Fibroblast of lung (primary cell): ENCODE results near the gene IL1RN. TPM values are rescaled to one million over a fixed set of nuclear protein-coding genes. Genes with fewer than 3 reads are reported as not detected.

ENCODE experiments used
- DNase-seq, 2 donors: peaks; one replicate each; pipeline versions ENCODE4 v3.0.0 to v3.0.0-alpha.2; 2010; ENCODE audit warnings: low read depth in 2 of 2
- H2AFZ ChIP-seq: 2 replicates; pipeline ENCODE4 v1.5.1; 2012; ENCODE audit warnings: low read length, control low read depth, inconsistent platforms
- H3K27ac ChIP-seq: 2 replicates; pipeline ENCODE4 v1.5.1; 2011; ENCODE audit warnings: low read length, control low read depth; ENCODE audit not compliant: insufficient read depth
- H3K27me3 ChIP-seq: 2 replicates; pipeline ENCODE4 v1.5.1; 2011; ENCODE audit warnings: mild to moderate bottlenecking, low read length; ENCODE audit not compliant: control insufficient read depth, insufficient read depth
- H3K36me3 ChIP-seq: 2 replicates; pipeline ENCODE4 v1.5.1; 2011; ENCODE audit warnings: low read length; ENCODE audit not compliant: control insufficient read depth, insufficient read depth
- H3K4me1 ChIP-seq: 2 replicates; pipeline ENCODE4 v1.5.1; 2011; ENCODE audit warnings: low read length; ENCODE audit not compliant: control insufficient read depth, insufficient read depth; ENCODE audit errors: extremely low read depth
- H3K4me2 ChIP-seq: 2 replicates; pipeline ENCODE4 v1.5.1; 2011; ENCODE audit warnings: low read length, control low read depth; ENCODE audit not compliant: insufficient read depth; ENCODE audit errors: extremely low read depth
- H3K4me3 ChIP-seq, 4 experiments: fragments of 200-600 bp in 1 of 4; sonication (generic) in 1 of 4; replicated peaks in 1 of 4; 2 replicates each; pipeline ENCODE4 v1.5.1; 2011 to 2016; ENCODE audit warnings: low read length in 4 of 4, low read depth in 3 of 4, mild to moderate bottlenecking in 3 of 4, control low read depth in 2 of 4, inconsistent platforms in 1 of 4, mixed read lengths in 1 of 4; ENCODE audit not compliant: insufficient read depth in 1 of 4; ENCODE audit errors: control extremely low read depth in 1 of 4
- H3K79me2 ChIP-seq: 2 replicates; pipeline ENCODE4 v1.5.1; 2012; ENCODE audit warnings: mild to moderate bottlenecking, low read length, inconsistent platforms; ENCODE audit not compliant: control insufficient read depth, insufficient read depth
- H3K9ac ChIP-seq: 2 replicates; pipeline ENCODE4 v1.5.1; 2011; ENCODE audit warnings: mild to moderate bottlenecking, low read length, control low read depth; ENCODE audit not compliant: insufficient read depth
- H3K9me3 ChIP-seq: 2 replicates; pipeline ENCODE4 v1.5.1; 2012; ENCODE audit warnings: low read depth, low read length; ENCODE audit not compliant: control insufficient read depth, insufficient read depth
- H4K20me1 ChIP-seq: 2 replicates; pipeline ENCODE4 v1.5.1; 2011; ENCODE audit warnings: low read length; ENCODE audit not compliant: control insufficient read depth, insufficient read depth; ENCODE audit errors: extremely low read depth
- EZH2 ChIP-seq: IDR thresholded peaks from 2 replicates; pipeline ENCODE4 v1.5.1; 2012; ENCODE audit warnings: low read length, control low read depth, mild to moderate bottlenecking; ENCODE audit errors: missing control alignments
- polyA minus RNA-seq: library from RNA; depleted of rRNA, polyadenylated mRNA; stranded (reverse); fragments of >200 nt; gene quantifications from 2 replicates; pipeline ENCODE4 v1.2.3, GENCODE V29; 2011; ENCODE audit warnings: low replicate concordance
- polyA plus RNA-seq, 2 donors: library from polyadenylated mRNA; depleted of rRNA in 1 of 2; stranded (reverse) in 1 of 2; unstranded in 1 of 2; fragments of >200 nt; gene quantifications; 2 replicates each; pipeline ENCODE4 v1.2.1, GENCODE V29; 2011 to 2012; ENCODE audit warnings: missing spikeins in 1 of 2
- total RNA-seq: library from RNA; depleted of rRNA; stranded (reverse); fragments of >200 nt; gene quantifications from 2 replicates; pipeline ENCODE4 v1.2.1, GENCODE V29; 2014
- TF ChIP-seq, protein P1 (sequence below), 2 donors: IDR thresholded peaks in 1 of 2; conservative IDR thresholded peaks in 1 of 2; 1 replicate in 1 of 2; 2 replicates in 1 of 2; pipeline ENCODE4 v1.5.1; 2011 to 2012; ENCODE audit warnings: low read length in 2 of 2, control low read depth in 1 of 2, inconsistent platforms in 1 of 2, low read depth in 1 of 2, mild to moderate bottlenecking in 1 of 2

IL1RN gene, protein sequence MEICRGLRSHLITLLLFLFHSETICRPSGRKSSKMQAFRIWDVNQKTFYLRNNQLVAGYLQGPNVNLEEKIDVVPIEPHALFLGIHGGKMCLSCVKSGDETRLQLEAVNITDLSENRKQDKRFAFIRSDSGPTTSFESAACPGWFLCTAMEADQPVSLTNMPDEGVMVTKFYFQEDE
- total RNA-seq, result not detected in 2 replicates
- polyA plus RNA-seq, result 0.06 and 0.36 TPM in 2 replicates
- 0.32 TPM in 1 of 2 replicates, not detected in the other for polyA plus RNA-seq (2012)
- not detected in 2 replicates for polyA minus RNA-seq

DNA sequence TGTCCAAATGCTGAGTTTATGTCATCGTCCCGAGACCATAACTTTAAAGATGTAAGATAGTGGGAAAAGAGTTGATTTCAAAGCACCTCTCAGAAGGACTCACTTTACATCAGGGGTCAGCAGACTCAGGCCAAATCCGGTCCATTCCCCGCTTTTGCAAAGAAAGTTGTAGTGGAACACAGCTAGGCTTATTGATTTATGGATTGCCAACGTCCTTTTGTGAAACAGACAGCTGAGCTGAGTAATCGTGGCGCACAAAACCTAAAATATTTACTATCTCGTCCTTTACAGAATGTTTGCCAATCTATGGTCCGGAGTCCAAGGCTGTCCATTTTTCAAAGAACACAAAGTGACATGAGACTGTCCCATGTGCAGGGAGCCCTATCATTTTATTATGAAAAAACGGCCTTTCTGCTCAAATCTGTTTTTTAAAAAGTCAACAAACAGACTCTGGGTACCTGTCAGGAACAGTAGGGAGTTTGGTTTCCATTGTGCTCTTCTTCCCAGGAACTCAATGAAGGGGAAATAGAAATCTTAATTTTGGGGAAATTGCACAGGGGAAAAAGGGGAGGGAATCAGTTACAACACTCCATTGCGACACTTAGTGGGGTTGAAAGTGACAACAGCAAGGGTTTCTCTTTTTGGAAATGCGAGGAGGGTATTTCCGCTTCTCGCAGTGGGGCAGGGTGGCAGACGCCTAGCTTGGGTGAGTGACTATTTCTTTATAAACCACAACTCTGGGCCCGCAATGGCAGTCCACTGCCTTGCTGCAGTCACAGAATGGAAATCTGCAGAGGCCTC lies at the start of gene IL1RN:
Gene IL1RN (plus strand): TSS at position 754 of the 801 bp plus-strand sequence. CDS start 27 bp downstream, at position 781.
- H3K9ac ChIP-seq, result no peak within 1 kb of the TSS
- H2AFZ ChIP-seq, result no peak within 1 kb of the TSS
- TF ChIP-seq, protein P1, sequence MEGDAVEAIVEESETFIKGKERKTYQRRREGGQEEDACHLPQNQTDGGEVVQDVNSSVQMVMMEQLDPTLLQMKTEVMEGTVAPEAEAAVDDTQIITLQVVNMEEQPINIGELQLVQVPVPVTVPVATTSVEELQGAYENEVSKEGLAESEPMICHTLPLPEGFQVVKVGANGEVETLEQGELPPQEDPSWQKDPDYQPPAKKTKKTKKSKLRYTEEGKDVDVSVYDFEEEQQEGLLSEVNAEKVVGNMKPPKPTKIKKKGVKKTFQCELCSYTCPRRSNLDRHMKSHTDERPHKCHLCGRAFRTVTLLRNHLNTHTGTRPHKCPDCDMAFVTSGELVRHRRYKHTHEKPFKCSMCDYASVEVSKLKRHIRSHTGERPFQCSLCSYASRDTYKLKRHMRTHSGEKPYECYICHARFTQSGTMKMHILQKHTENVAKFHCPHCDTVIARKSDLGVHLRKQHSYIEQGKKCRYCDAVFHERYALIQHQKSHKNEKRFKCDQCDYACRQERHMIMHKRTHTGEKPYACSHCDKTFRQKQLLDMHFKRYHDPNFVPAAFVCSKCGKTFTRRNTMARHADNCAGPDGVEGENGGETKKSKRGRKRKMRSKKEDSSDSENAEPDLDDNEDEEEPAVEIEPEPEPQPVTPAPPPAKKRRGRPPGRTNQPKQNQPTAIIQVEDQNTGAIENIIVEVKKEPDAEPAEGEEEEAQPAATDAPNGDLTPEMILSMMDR (conservative IDR thresholded peaks at IDR 0.05 in 1 of 2, IDR thresholded peaks at IDR 0.05 in 1 of 2; ENCODE audit: low read depth in 1 of 2, low read length in 2 of 2), result no peak
- no peak for TF ChIP-seq EZH2
- no peak for DNase-seq
- peaks cover 2% of the 10 kb centered on the region for H3K27me3 ChIP-seq
- no peak within 1 kb of the TSS for H3K4me2 ChIP-seq
- no peaks in the 10 kb centered on the region for H4K20me1 ChIP-seq
- no peaks in the 10 kb centered on the region for H3K36me3 ChIP-seq
- H3K27ac ChIP-seq, result no peak within 1 kb of the TSS
- H3K4me1 ChIP-seq, result no peaks in the 10 kb centered on the region
- no peaks in the 10 kb centered on the region for H3K9me3 ChIP-seq
- H3K4me3 ChIP-seq, result no peak within 1 kb of the TSS
- H3K79me2 ChIP-seq, result no peaks in the 10 kb centered on the region

DNA sequence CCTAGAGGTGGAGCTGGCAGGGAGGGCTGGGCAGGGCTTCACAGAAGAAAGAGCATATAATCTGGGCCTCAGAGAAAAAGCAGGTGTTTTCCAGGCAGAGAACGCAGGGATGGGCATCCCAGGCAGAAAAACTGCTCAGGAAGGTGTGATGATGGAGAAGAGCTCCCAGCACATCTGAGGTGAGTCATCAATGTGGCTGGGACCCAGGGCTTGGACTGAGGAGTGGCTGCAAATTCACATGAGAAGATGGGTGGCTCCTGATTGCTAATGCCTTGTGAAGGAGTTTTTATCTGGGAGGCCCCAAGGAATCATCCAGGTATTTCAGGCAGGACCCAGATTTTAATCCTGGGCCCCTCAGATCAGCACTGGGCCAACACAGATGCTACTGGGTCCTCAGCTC lies 49.5 kb upstream of the IL1RN start:
- Histone ChIP-seq H3K9ac (no peak overlapping the region), H3K4me3 (no peak overlapping the region), H3K9me3 (no peaks in the 10 kb centered on the region), H3K4me1 (no peaks in the 10 kb centered on the region), H3K36me3 (no peaks in the 10 kb centered on the region), H3K27me3 (peaks cover 5% of the 10 kb centered on the region), H3K27ac (no peak overlapping the region), H2AFZ (no peak overlapping the region), H4K20me1 (no peaks in the 10 kb centered on the region), H3K79me2 (no peaks in the 10 kb centered on the region), H3K4me2 (no peak overlapping the region)
- peak in 1 of 2 donors; percentile 45 for DNase-seq
- TF ChIP-seq EZH2, result no peak
- TF ChIP-seq, protein P1 (conservative IDR thresholded peaks at IDR 0.05 in 1 of 2, IDR thresholded peaks at IDR 0.05 in 1 of 2; ENCODE audit: low read depth in 1 of 2, low read length in 2 of 2), result no peak

DNA sequence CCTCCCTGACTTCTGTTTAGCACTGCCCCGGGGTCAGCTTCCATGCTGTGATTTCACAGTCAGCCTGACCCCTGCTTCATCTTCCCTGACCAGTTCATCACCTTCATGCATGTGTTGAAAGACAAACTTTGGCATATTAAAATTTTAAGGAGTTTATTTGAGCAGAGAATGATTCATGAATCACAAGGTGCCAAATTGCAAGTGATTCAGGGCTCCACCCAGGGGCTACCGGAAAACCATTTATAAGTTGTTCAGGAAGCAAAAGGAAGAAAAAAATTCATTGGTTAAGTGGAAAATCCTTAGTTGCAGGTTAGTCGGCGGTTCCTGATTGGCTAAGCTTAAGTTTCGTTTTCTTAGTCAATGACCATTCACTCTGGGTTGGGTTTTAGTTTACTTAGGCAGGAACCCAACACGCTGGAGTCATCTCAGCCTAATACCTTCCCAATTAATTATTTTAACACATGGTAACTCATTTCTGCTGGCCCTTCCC lies 49.0 kb upstream of the IL1RN start:
- Histone ChIP-seq H3K4me2 (no peak overlapping the region), H3K4me3 (no peak overlapping the region), H4K20me1 (no peaks in the 10 kb centered on the region), H3K27ac (no peak overlapping the region), H3K9me3 (no peaks in the 10 kb centered on the region), H3K27me3 (peaks cover 7% of the 10 kb centered on the region), H3K36me3 (no peaks in the 10 kb centered on the region), H3K4me1 (no peaks in the 10 kb centered on the region), H3K79me2 (no peaks in the 10 kb centered on the region), H3K9ac (no peak overlapping the region), H2AFZ (no peak overlapping the region)
- DNase-seq, result peak in 1 of 2 donors; percentile 67
- TF ChIP-seq, protein P1 (conservative IDR thresholded peaks at IDR 0.05 in 1 of 2, IDR thresholded peaks at IDR 0.05 in 1 of 2; ENCODE audit: low read depth in 1 of 2, low read length in 2 of 2), result no peak
- no peak for TF ChIP-seq EZH2
